NCI-H2107 treated with DMSO at 0.1 percent for 48 hours (cell line): ENCODE results near the gene PM20D1.
"Not testable (repeated sequence)": the region's sequence is repeated elsewhere in the genome, so short reads cannot be mapped to it uniquely, and the experiment has no call there.

ENCODE experiments used
- DNase-seq: peaks from one replicate; lab custom pipeline; 2025; ENCODE audit not compliant: unreplicated experiment; lab: John Stamatoyannopoulos, UW

PM20D1 gene

DNA sequence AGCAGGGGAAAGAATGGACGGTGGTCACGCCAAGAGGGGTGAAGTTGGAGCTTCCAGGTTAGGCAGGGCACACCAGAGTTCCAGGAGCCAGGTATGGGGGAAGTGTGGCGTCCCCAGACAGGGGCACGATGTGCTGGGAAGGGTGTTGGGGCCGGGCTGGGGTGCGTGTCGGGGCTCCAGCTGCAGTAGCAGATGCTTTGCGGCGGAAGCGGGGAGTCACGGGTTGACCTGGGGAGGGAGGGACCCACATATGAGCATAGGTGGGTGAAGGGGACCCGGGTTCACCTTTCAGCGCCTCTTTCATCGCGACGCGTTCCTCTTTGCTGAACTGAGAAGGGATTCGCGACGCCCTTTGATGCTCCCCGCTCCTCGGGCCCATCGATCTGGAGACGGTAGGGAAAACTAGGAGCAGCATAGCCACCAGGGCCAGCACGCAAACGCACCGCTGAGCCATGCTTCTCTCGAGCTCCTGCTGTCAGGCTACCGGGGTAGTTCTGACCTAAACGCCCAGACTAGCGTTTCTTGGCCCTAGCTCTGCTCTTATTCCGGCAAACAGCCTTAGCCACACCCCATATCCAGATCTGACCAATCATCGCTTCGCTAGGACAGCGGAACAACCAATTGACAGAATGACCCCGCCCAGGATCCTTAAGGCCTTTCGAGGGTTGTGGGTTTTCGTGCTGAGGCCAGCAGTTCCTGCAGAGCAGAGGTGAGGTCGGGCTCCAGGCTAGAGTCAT lies at the start of gene PM20D1:
PM20D1 (minus strand) TSS at position 514 of the 737 bp plus-strand sequence; CDS start at position 454, 60 bp downstream.
- DNase-seq: no peak

- no peak for DNase-seq
Measured at GRCh38 chr1:205896351-205896750, 46.4 kb upstream of the PM20D1 start.

- DNase-seq: not testable (repeated sequence)
Measured at GRCh38 chr1:205894119-205894518, 44.2 kb upstream of the PM20D1 start.

GRCh38 chr1:205892175-205892574 lies 42.2 kb upstream of the PM20D1 start:
- not testable (repeated sequence) for DNase-seq

- not testable (repeated sequence) for DNase-seq
Measured at GRCh38 chr1:205891481-205891880, 41.5 kb upstream of the PM20D1 start.

DNA sequence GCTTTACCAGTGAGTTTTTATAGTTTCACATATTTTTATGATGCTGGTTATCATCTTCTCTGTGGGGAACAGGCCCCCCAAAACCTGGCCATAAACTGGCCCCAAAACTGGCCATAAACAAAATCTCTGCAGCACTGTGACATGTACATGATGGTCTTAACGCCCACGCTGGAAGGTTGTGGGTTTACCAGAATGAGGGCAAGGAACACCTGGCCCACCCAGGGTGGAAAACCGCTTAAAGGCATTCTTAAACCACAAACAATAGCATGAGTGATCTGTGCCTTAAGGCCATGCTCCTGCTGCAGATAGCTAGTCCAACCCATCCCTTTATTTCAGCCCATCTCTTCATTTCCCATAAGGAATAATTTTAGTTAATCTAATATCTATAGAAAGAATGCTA lies 40.7 kb upstream of the PM20D1 start:
- not testable (repeated sequence) for DNase-seq

DNA sequence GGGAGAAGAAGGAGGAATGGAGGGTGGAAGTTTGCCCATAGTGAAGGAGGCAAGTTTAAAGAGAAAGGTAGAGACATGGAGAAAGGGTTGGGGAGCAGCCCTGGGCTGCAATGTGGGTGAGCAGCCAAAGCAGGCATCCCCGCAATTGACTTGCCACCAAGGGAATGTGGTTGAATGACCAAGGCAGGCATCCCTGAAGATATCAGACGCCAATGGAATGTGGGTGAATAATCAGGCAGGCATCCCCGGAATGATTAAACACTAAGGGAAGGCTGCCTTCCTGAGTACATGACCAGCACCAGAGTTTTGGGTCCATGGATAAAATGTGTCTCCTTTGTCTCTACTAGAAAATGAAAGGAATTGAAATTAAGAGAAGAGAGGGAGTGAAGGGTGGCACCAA lies 39.8 kb upstream of the PM20D1 start:
- DNase-seq: not testable (repeated sequence)

GRCh38 chr1:205889006-205889405 lies 39.1 kb upstream of the PM20D1 start:
- not testable (repeated sequence) for DNase-seq

DNA sequence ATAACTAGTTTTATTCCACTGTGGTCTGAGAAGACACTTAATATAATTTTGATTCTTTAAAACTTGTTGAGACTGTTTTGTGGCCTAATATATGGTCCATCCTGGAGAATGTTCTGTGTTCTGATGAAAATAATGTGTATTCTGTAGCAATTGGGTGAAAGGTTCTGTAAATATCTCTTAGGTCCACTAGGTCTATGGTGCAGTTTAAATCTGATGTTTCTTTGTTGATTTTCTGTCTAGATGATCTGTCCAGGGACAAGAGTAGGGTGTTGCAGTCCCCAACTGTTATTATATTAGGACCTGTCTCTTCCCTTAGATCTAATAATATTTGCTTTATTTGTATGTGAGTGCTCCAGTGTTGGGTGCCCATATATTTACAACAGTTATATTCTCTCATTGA lies 33.9 kb upstream of the PM20D1 start:
- no peak for DNase-seq

DNA sequence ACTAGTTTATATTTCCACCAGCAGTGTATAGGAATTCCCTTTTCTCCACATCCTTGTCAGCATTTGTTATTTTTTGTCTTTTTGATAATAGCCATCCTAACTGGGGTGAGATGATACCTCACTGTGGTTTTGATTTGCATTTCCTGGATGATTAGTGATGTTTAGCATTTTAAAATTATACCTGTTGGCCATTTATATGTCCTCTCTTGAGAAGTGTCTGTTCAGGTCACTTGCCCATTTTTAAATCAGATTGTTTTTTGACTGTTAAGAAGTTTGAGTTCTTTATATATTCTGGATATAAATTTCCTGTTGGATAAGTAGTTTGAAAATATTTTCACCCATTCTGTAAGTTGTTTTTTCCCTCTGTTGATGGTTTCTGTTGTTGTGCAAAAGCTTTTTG lies 31.0 kb upstream of the PM20D1 start:
- no peak for DNase-seq

DNA sequence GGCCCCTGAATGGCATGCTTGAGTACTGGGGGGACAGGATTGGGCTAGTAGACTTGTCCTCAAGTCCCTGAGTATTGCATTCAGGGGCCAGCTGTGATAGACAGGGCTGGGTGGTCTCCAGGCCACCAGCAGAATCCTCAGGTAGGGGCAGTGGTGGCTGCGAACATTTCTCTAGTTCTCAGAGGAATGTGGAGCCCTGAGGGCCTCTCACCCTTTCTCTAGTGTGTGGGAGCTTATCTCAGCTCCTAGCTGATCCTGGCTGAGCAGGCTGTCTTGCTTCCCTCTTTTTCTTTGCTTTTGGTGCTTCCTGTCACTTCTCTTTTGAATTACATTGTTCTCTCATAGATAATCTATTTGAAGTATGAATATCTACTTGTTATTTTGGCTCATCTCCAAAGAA lies 30.0 kb upstream of the PM20D1 start:
- DNase-seq: no peak

DNA sequence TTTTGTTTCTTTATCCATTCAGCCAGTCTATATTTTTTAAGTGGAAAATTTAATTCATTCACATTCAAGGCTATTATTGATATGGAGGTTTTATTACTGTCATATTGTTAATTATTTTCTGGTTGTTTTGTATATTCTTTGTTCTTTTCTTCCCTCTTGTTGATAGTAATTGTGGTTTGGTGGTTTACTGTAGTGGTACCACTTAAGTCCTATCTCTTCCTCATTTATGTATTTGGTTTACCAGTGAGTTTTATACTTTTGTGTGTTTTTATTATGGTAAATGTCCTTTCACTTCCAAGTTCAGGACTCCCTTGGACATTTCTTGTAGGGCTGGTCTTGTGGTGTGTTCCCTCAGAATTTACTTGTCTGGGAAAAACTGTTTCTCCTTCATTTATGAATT lies 28.1 kb upstream of the PM20D1 start:
- no peak for DNase-seq

- DNase-seq: not testable (repeated sequence)
Measured at GRCh38 chr1:205873148-205873547, 23.2 kb upstream of the PM20D1 start.

DNA sequence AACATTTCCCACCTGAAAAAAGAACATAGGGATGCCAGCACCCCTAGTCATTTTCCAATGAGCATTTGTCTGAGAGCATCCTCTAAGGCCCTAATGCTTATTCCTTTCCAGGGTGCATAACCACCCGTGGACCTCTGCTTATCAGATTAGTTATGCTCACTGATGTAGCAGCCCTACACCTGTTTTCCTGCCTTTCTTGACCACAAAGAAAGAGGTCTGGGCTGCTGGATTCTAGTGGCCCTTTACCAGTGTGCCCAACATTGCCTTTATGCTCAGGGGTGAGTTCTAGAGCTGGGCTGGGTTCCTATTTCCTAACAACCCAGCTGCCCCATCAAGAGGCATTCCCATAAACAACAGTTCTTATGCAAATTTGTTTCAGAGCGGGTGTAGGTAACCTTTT lies 20.3 kb upstream of the PM20D1 start:
- no peak for DNase-seq

GRCh38 chr1:205861540-205861939 lies 11.6 kb upstream of the PM20D1 start:
- no peak for DNase-seq

- no peak for DNase-seq
Measured at GRCh38 chr1:205858141-205858961, 8.4 kb upstream of the PM20D1 start.

DNA sequence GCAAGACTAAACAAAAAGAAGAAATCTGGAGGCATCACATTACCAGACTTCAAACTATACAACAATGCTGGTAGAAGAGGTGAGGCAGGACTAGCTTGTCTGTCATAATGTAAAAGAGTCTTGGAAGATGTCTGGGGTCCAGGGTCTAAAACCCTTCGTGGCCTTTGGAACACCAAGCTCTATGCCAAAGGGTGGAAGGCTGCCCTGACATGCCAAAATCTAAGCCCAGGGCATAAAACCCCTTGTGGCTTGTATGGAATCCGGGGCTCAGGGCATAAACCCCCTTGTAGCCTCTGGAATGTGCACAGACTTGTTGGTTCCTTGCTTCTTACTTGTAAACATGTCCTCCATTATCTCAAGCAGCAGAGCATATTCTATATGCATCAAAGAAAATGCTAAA lies 7.6 kb upstream of the PM20D1 start:
- DNase-seq: not testable (repeated sequence)

GRCh38 chr1:205856433-205856832 lies 6.5 kb upstream of the PM20D1 start:
- DNase-seq: no peak

DNA sequence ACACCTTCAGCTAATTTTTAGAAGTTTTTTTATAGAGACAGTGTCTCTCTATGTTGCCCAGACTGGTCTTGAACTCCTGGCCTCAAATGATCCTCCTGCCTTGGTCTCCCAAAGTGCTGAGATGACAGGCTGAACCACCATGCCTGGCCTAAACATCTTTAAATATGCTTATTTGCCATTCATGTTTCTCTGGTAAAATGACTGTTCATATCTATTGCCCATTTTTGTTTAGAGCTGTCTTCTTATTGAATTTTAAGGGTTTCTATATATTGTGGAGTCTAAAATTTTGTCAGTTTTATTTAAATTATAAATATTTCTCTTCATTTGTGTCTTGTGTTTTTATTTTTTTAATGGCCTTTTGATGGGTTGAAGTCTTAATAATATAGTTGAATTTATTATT lies 3.0 kb upstream of the PM20D1 start:
- no peak for DNase-seq

DNA sequence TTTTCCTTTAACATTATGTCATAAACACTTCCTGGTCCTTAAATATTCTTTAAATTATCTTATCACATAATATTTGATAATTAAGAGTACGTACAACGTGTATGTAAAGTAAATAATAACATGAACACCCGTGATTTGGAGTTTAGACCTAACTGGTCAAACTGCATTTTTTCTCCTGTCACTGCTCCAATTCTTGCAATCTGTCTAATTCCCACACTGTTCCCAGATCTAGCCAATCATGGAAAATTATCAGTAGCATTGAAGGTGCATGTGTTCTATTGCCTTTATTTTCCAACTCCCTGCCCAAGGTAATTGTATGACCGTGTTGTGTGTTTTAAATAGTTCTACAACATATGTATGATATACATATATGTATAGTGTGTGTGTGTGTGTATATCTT lies 2.1 kb upstream of the PM20D1 start:
- no peak for DNase-seq

DNA sequence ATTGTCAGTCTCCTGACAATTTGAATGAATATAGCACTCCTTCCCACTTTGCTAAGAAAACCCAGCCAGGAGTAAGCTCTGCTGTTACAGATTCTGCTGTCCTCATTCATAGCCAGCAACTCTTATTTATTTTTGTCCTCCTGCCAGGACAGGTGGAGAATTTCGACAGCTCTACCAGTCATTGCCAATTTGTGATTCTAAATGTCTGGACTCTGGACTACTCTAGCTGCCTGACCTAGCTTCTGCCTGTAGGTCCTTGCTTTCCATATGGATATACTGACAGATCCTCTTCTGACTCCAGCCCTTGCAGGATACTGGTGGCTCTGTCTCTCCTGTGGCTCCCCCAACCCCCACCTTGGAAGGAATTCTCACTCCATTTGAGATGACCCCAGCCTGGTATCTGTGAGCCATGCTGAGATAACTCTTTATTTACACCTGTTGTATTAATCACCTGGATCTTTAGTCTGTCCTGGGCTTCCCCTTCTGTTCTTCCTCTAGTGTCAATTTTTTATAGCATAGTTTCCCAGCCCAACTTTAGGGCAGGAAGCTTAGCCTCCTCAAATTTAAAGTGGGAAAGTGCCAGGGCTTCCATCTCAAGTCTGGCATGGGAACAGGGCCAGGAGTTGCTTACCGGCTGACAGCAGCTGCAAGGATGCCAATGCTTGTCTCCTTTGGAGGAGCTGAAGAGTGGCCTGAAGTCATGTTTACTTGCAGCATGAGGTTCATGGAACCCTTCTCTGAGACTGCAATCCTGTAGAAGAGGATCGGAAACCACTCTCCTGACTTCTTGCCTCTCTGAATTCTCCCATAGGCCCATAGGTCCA lies 6.7 kb downstream of the PM20D1 start:
- no peak for DNase-seq
